Endodermal cell (in vitro differentiated cells): ENCODE results near the gene GABRG3. TPM values are rescaled to one million over a fixed set of nuclear protein-coding genes. Genes with fewer than 3 reads are reported as not detected.

ENCODE experiments used
- DNase-seq: peaks from one replicate; pipeline ENCODE4 v3.0.0-alpha.2; 2017
- H3K27ac ChIP-seq: 2 replicates; pipeline ENCODE4 v1.5.1; 2013; ENCODE audit warnings: mild to moderate bottlenecking, low read depth, low read length, moderate library complexity
- H3K27me3 ChIP-seq: 2 replicates; pipeline ENCODE4 v1.6.1; 2013; ENCODE audit warnings: mild to moderate bottlenecking, low read length, moderate library complexity; ENCODE audit not compliant: insufficient read depth, control insufficient read depth, poor library complexity, severe bottlenecking
- H3K36me3 ChIP-seq: 2 replicates; pipeline ENCODE4 v1.7.0; 2013; ENCODE audit warnings: mild to moderate bottlenecking, low read length, moderate library complexity; ENCODE audit not compliant: control insufficient read depth, insufficient read depth
- H3K4me1 ChIP-seq: one replicate; pipeline ENCODE4 v1.7.0; 2013; ENCODE audit warnings: low read length; ENCODE audit not compliant: control insufficient read depth, insufficient read depth
- H3K4me3 ChIP-seq: 2 replicates; pipeline ENCODE4 v1.5.1; 2013; ENCODE audit warnings: mild to moderate bottlenecking, low read length, moderate library complexity
- H3K9ac ChIP-seq: 2 replicates; pipeline ENCODE4 v1.6.1; 2013; ENCODE audit warnings: mild to moderate bottlenecking, low read length, moderate library complexity; ENCODE audit not compliant: poor library complexity, severe bottlenecking; ENCODE audit errors: extremely low read depth
- H3K9me3 ChIP-seq: 2 replicates; pipeline ENCODE4 v1.6.1; 2013; ENCODE audit warnings: mild to moderate bottlenecking, low read length, moderate library complexity; ENCODE audit not compliant: control insufficient read depth
- H3K27ac Mint-ChIP-seq: 2 replicates; pipeline ENCODE4 v1.8.0; 2020; ENCODE audit warnings: mixed read lengths
- H3K27me3 Mint-ChIP-seq: 2 replicates; pipeline ENCODE4 v1.8.0; 2021; ENCODE audit warnings: mild to moderate bottlenecking, mixed read lengths; ENCODE audit not compliant: insufficient read depth
- H3K36me3 Mint-ChIP-seq: 2 replicates; pipeline ENCODE4 v1.8.0; 2020; ENCODE audit warnings: low read depth, mixed read lengths
- H3K4me1 Mint-ChIP-seq: 2 replicates; pipeline ENCODE4 v1.8.0; 2020; ENCODE audit warnings: mixed read lengths
- H3K4me3 Mint-ChIP-seq: 2 replicates; pipeline ENCODE4 v1.8.0; 2020; ENCODE audit warnings: mild to moderate bottlenecking, moderate library complexity, mixed read lengths
- H3K9me3 Mint-ChIP-seq: 2 replicates; pipeline ENCODE4 v1.8.0; 2020; ENCODE audit warnings: mild to moderate bottlenecking, mixed read lengths
- WGBS, 2 experiments: methylation state at CpG; one replicate each; pipeline versions ENCODE4 v1.1.5 to v1.1.7; 2013; ENCODE audit warnings: missing lambda C conversion rate in 2 of 2, mixed read lengths in 1 of 2; ENCODE audit not compliant: insufficient coverage in 1 of 2, insufficient read length in 1 of 2; 5-methylcytosine and 5-hydroxymethylcytosine counted together
- total RNA-seq, 2 donors: library from RNA; stranded (reverse); fragmentation: NEBNext Ultra II Directional in 1 of 2; extraction: Animal tissue kit (Norgen Biotek cat#: 25700) in 1 of 2; gene quantifications; 2 replicates in 1 of 2; 3 replicates in 1 of 2; pipeline ENCODE4 v1.2.1, GENCODE V29; 2021
- TF ChIP-seq, protein P1 (sequence below): fragments of 200-600 bp; sonication (generic); conservative IDR thresholded peaks from 2 replicates; pipeline ENCODE4 v1.5.0; 2021; ENCODE audit warnings: antibody characterized with exemption, mild to moderate bottlenecking

The GABRG3 gene
- total RNA-seq, 2 donors from 2014 or later: 0.48 to 0.84 TPM

DNA sequence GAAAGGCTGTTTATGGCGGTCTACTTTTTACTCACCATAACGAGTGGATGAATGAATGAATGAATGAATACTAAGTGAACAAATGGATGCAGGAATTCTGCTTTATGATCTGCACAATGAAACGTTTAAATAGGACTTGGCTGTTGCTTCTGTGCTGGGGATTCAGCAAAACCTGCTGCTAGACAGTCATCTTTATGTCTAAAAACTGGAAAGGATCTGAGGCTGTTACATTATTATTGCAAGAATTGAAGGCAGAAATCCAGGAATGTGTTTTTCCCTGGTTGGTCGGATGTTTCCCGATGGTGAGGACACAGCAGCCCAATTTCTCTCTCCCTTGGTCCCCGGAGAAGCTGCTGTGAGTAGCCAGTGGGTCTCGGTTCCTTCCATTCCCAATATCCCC is 94.2 kb downstream of the GABRG3 start:
- Mint-ChIP-seq H3K27me3 (peaks cover 4% of the 10 kb centered on the region), H3K9me3 (peaks cover 6% of the 10 kb centered on the region), H3K27ac (no peak overlapping the region), H3K36me3 (no peaks in the 10 kb centered on the region), H3K4me3 (no peak overlapping the region), H3K4me1 (no peaks in the 10 kb centered on the region)
- 90 to 91% methylated on average over 3 to 7 of the region's 7 CpGs for WGBS, 2 experiments
- Histone ChIP-seq H3K4me3 (no peak overlapping the region), H3K27me3 (peaks cover 16% of the 10 kb centered on the region), H3K9ac (no peak overlapping the region), H3K9me3 (peaks cover 6% of the 10 kb centered on the region), H3K4me1 (no peaks in the 10 kb centered on the region), H3K36me3 (no peaks in the 10 kb centered on the region), H3K27ac (no peak overlapping the region)
- DNase-seq: no peak
- TF ChIP-seq, protein P1, sequence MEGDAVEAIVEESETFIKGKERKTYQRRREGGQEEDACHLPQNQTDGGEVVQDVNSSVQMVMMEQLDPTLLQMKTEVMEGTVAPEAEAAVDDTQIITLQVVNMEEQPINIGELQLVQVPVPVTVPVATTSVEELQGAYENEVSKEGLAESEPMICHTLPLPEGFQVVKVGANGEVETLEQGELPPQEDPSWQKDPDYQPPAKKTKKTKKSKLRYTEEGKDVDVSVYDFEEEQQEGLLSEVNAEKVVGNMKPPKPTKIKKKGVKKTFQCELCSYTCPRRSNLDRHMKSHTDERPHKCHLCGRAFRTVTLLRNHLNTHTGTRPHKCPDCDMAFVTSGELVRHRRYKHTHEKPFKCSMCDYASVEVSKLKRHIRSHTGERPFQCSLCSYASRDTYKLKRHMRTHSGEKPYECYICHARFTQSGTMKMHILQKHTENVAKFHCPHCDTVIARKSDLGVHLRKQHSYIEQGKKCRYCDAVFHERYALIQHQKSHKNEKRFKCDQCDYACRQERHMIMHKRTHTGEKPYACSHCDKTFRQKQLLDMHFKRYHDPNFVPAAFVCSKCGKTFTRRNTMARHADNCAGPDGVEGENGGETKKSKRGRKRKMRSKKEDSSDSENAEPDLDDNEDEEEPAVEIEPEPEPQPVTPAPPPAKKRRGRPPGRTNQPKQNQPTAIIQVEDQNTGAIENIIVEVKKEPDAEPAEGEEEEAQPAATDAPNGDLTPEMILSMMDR: no peak

DNA sequence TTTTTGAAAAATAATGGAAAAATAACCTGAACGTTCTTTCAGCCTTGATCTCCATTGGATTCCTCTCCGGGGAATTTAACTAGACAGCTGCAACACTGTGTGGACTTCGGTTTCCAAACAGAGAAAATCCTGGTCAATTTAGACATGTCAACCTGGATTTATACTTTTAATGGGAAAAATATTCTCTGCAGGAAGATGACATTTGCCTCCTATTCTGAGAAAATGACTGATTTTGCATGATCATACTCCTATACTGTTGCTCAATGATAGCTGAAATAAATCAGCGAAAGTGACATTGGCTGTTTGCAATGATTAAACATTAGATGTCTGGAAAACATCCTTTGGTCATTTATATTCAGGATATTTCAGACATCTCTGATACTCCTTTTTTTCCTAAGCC is 94.8 kb downstream of the GABRG3 start:
- Mint-ChIP-seq H3K4me1 (no peaks in the 10 kb centered on the region), H3K4me3 (no peak overlapping the region), H3K27me3 (peaks cover 4% of the 10 kb centered on the region), H3K36me3 (no peaks in the 10 kb centered on the region), H3K27ac (no peak overlapping the region), H3K9me3 (peaks cover 6% of the 10 kb centered on the region)
- TF ChIP-seq, protein P1: no peak
- Histone ChIP-seq H3K27me3 (peaks cover 22% of the 10 kb centered on the region), H3K9ac (no peak overlapping the region), H3K4me3 (no peak overlapping the region), H3K9me3 (peaks cover 6% of the 10 kb centered on the region), H3K4me1 (no peaks in the 10 kb centered on the region), H3K27ac (no peak overlapping the region), H3K36me3 (no peaks in the 10 kb centered on the region)
- DNase-seq: no peak
- WGBS, 2 experiments: 84 to 89% methylated on average over 4 of the region's 4 CpGs

DNA sequence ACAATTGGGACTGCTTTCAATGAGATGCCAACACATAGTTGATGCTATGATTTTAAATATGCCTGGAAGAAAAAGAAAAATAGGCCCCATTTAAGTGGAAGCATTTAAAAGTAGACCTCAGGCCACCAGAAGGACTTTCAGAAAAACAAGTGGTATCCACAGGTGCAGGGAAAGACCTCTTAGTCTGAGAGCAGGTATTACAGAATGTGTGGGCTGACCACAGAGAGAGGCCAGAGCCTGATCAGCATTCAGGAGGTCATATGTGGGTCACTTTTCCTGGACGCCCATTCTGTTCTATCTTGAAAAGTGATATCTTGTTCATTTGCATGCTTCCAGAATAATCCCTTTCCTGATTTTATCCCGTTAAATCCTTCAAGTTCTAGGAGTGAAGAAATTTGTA is 95.5 kb downstream of the GABRG3 start:
- peaks cover under 1% of the 10 kb centered on the region for H3K4me1 Mint-ChIP-seq
- no peaks in the 10 kb centered on the region for H3K4me1 ChIP-seq
- H3K27ac ChIP-seq: no peak overlapping the region
- H3K9ac ChIP-seq: no peak overlapping the region
- H3K27me3 ChIP-seq: peaks cover 27% of the 10 kb centered on the region
- TF ChIP-seq, protein P1: no peak
- peaks cover 6% of the 10 kb centered on the region for H3K9me3 ChIP-seq
- DNase-seq: no peak
- H3K4me3 Mint-ChIP-seq: no peak overlapping the region
- no peaks in the 10 kb centered on the region for H3K36me3 Mint-ChIP-seq
- peaks cover 6% of the 10 kb centered on the region for H3K9me3 Mint-ChIP-seq
- no peak overlapping the region for H3K27ac Mint-ChIP-seq
- 95 to 100% methylated on average over 1 of the region's 2 CpGs for WGBS, 2 experiments
- no peak overlapping the region for H3K4me3 ChIP-seq
- H3K27me3 Mint-ChIP-seq: peaks cover 4% of the 10 kb centered on the region
- H3K36me3 ChIP-seq: no peaks in the 10 kb centered on the region
